Raji (cell line): Measurements from ENCODE around the gene ZNF488.

Source experiments
- POLR2A ChIP-seq: IDR thresholded peaks from 2 replicates; pipeline ENCODE4 v1.6.1; 2011; ENCODE audit warnings: low read depth, low read length, control low read depth; ENCODE audit not compliant: insufficient read depth

The ZNF488 gene

GRCh38 chr10:47323087-47323486, 61.0 kb downstream of the ZNF488 start:
- no peak for TF ChIP-seq POLR2A

DNA sequence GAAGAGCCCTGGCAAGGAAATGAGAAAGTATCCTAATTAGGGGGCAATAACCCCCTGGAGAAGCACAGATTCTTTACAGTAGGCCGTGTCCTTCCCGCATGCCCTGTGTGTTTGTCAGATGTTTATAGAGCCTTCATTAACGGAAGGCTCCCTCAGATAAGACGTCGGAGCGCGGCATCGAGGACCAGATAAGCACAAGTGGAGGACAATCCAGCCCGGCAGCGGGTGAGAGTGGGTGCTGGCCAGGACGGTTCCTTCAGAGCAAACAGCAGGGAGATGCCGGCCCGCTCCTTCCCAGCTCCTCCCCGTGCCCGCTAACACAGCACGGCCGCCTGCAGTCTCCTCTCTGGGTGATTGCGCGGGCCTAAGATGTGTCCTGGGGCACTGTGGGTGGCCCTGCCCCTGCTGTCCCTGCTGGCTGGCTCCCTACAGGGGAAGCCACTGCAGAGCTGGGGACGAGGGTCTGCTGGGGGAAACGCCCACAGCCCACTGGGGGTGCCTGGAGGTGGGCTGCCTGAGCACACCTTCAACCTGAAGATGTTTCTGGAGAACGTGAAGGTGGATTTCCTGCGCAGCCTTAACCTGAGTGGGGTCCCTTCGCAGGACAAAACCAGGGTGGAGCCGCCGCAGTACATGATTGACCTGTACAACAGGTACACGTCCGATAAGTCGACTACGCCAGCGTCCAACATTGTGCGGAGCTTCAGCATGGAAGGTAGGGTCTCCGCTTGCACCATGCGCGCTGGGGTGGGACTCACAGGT, 61.6 kb downstream of the ZNF488 start, which contains the start of gene GDF2:
GDF2 (plus strand) TSS at position 155 of the 762 bp plus-strand sequence; CDS start at position 370, 215 bp downstream.
- TF ChIP-seq POLR2A = no peak

GRCh38 chr10:47321521-47322195, 62.4 kb downstream of the ZNF488 start:
- TF ChIP-seq POLR2A = no peak

GRCh38 chr10:47320812-47321211, 63.3 kb downstream of the ZNF488 start:
- no peak for TF ChIP-seq POLR2A

DNA sequence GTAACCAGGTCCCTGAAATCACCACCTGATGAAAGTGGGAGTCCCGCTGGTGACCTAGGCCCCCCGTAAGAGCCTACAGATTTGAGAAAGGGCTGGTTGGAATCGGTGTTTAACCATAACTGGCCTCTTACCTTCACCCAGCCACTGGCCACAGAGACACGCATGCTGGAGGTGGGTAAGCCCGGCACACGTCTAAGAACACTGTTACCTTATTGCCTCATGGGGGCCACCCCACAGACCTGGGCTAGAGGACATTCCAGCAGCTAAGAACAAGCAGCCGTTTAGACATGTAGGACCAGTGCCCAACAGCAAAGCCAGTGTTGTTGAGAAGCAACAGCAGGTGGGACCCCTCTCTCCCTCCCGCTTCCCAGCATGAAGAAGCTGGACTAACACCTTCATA, 64.3 kb downstream of the ZNF488 start:
- TF ChIP-seq POLR2A = no peak

- no peak for TF ChIP-seq POLR2A
Measured at GRCh38 chr10:47318706-47319105, 65.4 kb downstream of the ZNF488 start.

DNA sequence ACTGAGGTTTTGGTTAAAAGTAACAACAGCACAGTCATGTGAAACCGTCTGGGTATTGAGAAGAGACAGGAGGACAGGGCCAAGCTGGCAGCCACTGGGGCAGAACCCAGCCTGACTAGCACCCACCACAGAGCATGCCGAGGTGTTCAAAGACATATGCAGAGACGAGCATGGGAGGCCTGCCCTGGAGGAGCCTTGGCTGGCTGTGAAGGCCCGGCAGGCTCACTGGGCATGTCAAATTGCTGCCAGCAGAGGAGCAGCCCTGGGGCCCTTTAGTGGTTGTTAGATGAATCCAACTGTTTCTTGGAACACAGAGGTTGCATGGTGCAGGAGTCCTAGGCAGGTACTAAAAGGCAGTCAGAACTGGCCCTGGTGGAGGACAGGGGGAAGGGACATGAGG, 66.8 kb downstream of the ZNF488 start:
- TF ChIP-seq POLR2A = no peak

- no peak for TF ChIP-seq POLR2A
Measured at GRCh38 chr10:47316131-47316530, 68.0 kb downstream of the ZNF488 start.
